ENCODE results near the gene ZNF814. TPM values are rescaled to one million over a fixed set of nuclear protein-coding genes. Genes with fewer than 3 reads are reported as not detected.
A peak's percentile ranks its signal among the peaks of the same experiment; 100 is the strongest.

The ZNF814 gene
- total RNA-seq (10 to 100 TPM in 6 of 9 donors, 1 to 10 TPM in 3; 8.7 to 16.4 (median 10.5) TPM), polyA plus RNA-seq (10 to 100 TPM; 10.3 to 20.9 TPM)
- long read RNA-seq, donor 1, partial matches to known transcripts, result 0 of 10 reads
- long read RNA-seq, donor 1, other reads (novel, unspliced or antisense), result 7 of 10 reads
- long read RNA-seq, donor 2, partial matches to known transcripts, result 0 of 25 reads
- long read RNA-seq, donor 2, other reads (novel, unspliced or antisense), result 23 of 25 reads
- long read RNA-seq, donor 3, partial matches to known transcripts, result 0 of 8 reads
- long read RNA-seq, donor 3, other reads (novel, unspliced or antisense), result 5 of 8 reads

DNA sequence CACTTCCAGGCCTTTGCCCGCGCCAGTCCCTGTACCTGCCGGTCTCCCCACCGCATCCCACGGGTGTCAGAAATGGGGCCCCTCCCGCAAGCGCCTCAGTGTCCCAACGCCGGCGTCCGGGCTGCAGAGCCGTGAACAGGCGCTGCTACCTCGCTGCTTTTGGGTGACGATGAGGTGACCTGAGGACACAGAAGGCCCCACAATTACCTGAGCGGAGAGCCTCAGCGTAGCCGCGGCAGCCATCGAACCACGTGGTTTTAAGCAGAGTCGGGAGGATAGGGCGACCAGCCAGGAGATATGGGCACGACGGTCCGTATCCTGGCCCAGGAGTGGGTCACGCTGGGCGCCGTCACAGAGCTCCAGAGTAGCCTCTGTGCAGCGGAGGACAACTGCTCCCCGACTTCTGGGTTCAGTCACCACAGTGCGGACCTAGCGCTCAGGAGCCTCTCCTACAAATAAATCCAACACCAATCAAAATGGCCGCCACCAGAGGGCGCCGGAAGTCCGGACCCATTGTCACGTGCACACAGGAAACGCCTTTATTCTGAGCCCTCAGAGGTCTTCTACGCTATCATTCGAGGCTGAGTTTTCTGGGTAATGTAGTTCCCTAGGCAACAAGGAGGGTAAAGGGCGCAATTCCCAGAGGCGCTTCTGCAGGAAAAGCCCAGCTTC, at the start of gene ZNF814:
ZNF814 (minus strand) TSS at position 478 of the 672 bp plus-strand sequence; CDS start at position 243, 235 bp downstream.
- peak; percentile 91 to 96 (median 94) for ATAC-seq
- H3K27me3 ChIP-seq, result no peaks in the 10 kb centered on the region

DNA sequence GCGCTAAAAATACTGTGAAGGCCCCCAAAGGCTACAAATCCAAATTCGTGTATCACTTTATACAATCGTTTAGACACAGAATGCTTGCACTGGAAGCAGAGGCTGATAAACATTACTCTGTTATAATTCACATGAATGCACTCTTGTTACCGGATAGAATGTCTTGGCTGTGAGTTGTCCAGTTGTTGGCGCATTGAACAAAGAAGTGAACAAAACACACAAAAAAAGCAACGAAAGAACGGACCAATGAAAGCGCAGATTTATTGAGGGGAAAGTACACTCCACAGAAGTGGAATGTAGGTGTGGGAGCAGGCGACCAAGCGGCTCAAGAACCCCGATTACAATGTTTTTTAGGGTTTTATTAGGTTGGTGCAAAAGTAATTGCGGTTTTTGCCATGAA, 46.9 kb upstream of the ZNF814 start:
- intact Hi-C loops (cut with DNase I), result no loop called here
- DNase-seq (no peak), ATAC-seq (no peak)
- WGBS, 4 donors, result 86 to 89% (median 87%) methylated on average over 12 of the region's 12 CpGs
- H3K9me3 ChIP-seq, result peaks cover 0 to 86% (median 9%) of the 10 kb centered on the region in 12 donors
- peaks cover 0 to 42% (median 10%) of the 10 kb centered on the region in 9 donors for H3K36me3 ChIP-seq
- no peaks in the 10 kb centered on the region for H3K27me3 ChIP-seq
- peak overlapping the region in 4 of 12 donors; percentile 66 to 88 (median 80) for H3K4me3 ChIP-seq
- TF ChIP-seq POLR2A (IDR thresholded peaks at IDR 0.05), result no peak
- TF ChIP-seq, protein P1, sequence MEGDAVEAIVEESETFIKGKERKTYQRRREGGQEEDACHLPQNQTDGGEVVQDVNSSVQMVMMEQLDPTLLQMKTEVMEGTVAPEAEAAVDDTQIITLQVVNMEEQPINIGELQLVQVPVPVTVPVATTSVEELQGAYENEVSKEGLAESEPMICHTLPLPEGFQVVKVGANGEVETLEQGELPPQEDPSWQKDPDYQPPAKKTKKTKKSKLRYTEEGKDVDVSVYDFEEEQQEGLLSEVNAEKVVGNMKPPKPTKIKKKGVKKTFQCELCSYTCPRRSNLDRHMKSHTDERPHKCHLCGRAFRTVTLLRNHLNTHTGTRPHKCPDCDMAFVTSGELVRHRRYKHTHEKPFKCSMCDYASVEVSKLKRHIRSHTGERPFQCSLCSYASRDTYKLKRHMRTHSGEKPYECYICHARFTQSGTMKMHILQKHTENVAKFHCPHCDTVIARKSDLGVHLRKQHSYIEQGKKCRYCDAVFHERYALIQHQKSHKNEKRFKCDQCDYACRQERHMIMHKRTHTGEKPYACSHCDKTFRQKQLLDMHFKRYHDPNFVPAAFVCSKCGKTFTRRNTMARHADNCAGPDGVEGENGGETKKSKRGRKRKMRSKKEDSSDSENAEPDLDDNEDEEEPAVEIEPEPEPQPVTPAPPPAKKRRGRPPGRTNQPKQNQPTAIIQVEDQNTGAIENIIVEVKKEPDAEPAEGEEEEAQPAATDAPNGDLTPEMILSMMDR (IDR thresholded peaks at IDR 0.05), result no peak
- peaks cover 0 to 19% (median 7%) of the 10 kb centered on the region in 12 donors for H3K4me1 ChIP-seq
- H3K27ac ChIP-seq, result no peak overlapping the region

More for the DNA sequence above, at the start of gene ZNF814:
- intact Hi-C loops (cut with DNase I), result loop anchor here in 1 of 10 donors (10.0 kb wide), 1 partner anchor 144 kb away; the partner anchor contains the start of gene ZNF776
- peak in 1 of 2 donors; percentile 25 for TF ChIP-seq POLR2A (IDR thresholded peaks at IDR 0.05)
- TF ChIP-seq, protein P1 (IDR thresholded peaks at IDR 0.05), result peak; percentile 24 to 77 (median 49)
- DNase-seq, result peak; percentile 86 to 90 (median 88)
- peaks cover 0 to 24% (median 0%) of the 10 kb centered on the region in 12 donors for H3K9me3 ChIP-seq
- H3K4me1 ChIP-seq, result peaks cover 0 to 22% (median 11%) of the 10 kb centered on the region in 12 donors
- H3K4me3 ChIP-seq, result peak within 1 kb of the TSS; percentile 25 to 91 (median 78)
- 1% methylated on average over 41 to 43 of the region's 43 CpGs for WGBS, 4 donors
- peak within 1 kb of the TSS in 11 of 12 donors; percentile 56 to 84 (median 77) for H3K27ac ChIP-seq
- H3K36me3 ChIP-seq, result peaks cover 0 to 16% (median 4%) of the 10 kb centered on the region in 9 donors

DNA sequence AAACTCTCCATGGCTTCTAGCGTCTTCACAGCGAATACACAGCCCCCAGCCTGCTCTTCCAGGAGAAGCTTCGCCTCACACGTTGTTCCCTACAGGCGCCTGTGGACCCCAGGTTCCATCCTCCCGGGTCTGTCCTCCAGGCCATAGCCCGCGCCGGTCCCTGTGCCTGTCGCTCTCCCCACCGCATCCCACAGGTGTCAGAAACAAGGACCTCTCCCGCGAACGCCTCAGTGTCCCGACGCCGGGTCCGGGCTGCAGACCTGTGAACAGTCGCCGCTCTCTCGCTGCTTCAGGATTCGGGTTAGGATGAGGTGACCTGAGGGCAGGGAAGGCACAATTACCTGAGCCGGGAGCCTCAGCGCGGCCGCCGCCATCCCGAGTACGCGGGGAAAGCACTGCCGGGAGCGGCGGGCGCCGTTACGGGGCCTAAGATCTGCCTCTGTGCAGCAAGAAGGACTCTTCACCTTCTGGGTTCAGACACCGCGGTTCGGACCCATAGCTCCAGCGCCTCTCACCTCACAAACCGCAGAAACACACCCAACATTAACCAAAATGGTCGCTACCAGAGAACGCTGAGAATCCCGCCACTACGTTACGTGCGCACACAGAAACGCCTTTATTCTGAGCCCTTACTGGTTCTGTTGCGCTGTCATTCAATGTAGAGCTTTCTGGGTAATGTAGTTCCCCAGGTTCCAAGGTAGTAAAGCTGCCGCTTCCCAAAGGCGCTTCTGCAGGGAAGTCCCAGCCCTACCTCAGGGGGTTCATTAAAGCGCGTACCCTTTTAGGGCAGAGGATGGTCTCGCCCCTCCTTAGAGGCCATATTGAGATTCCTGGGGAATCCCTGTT, 46.2 kb upstream of the ZNF814 start, which contains the start of gene ZNF418:
ZNF418 (minus strand) TSS at position 583 of the 846 bp plus-strand sequence. CDS start 1,580 bp downstream, outside the sequence.
- TF ChIP-seq POLR2A (IDR thresholded peaks at IDR 0.05), result no peak
- TF ChIP-seq, protein P1 (IDR thresholded peaks at IDR 0.05), result no peak
- peaks cover 0 to 19% (median 7%) of the 10 kb centered on the region in 12 donors for H3K4me1 ChIP-seq
- DNase-seq (peak in 4 of 5 donors; percentile 63 to 79 (median 72)), ATAC-seq (peak; percentile 97 to 99 (median 98))
- H3K9me3 ChIP-seq, result peaks cover 0 to 87% (median 10%) of the 10 kb centered on the region in 12 donors
- peak within 1 kb of the TSS; percentile 34 to 85 (median 73) for H3K27ac ChIP-seq
- peak within 1 kb of the TSS; percentile 66 to 92 (median 83) for H3K4me3 ChIP-seq
- peaks cover 0 to 41% (median 6%) of the 10 kb centered on the region in 9 donors for H3K36me3 ChIP-seq
- WGBS, 4 donors, result 1 to 3% (median 2%) methylated on average over 39 to 54 of the region's 54 CpGs
- no peaks in the 10 kb centered on the region for H3K27me3 ChIP-seq
- intact Hi-C loops (cut with DNase I), result no loop called here
